ENCODE results near the gene GRM2.

GRCh38 chr3:51686512-51687215 is 20.2 kb upstream of the GRM2 start:
- TF ChIP-seq, protein P1, sequence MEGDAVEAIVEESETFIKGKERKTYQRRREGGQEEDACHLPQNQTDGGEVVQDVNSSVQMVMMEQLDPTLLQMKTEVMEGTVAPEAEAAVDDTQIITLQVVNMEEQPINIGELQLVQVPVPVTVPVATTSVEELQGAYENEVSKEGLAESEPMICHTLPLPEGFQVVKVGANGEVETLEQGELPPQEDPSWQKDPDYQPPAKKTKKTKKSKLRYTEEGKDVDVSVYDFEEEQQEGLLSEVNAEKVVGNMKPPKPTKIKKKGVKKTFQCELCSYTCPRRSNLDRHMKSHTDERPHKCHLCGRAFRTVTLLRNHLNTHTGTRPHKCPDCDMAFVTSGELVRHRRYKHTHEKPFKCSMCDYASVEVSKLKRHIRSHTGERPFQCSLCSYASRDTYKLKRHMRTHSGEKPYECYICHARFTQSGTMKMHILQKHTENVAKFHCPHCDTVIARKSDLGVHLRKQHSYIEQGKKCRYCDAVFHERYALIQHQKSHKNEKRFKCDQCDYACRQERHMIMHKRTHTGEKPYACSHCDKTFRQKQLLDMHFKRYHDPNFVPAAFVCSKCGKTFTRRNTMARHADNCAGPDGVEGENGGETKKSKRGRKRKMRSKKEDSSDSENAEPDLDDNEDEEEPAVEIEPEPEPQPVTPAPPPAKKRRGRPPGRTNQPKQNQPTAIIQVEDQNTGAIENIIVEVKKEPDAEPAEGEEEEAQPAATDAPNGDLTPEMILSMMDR (IDR thresholded peaks at IDR 0.05): no peak
- TF ChIP-seq FOXJ3 (CRISPR knock-in tag; IDR thresholded peaks at IDR 0.05; ENCODE audit: borderline replicate concordance) (no peak), ZNF281 (CRISPR knock-in tag; IDR thresholded peaks at IDR 0.05) (no peak), ZNF219 (CRISPR knock-in tag; IDR thresholded peaks at IDR 0.05; ENCODE audit: borderline replicate concordance) (no peak), SP1 (CRISPR knock-in tag; conservative IDR thresholded peaks at IDR 0.05) (no peak), JAZF1 (CRISPR knock-in tag; IDR thresholded peaks at IDR 0.05) (no peak), SMAD4 (CRISPR knock-in tag; IDR thresholded peaks at IDR 0.05) (no peak)
- TF ChIP-seq, protein P2, sequence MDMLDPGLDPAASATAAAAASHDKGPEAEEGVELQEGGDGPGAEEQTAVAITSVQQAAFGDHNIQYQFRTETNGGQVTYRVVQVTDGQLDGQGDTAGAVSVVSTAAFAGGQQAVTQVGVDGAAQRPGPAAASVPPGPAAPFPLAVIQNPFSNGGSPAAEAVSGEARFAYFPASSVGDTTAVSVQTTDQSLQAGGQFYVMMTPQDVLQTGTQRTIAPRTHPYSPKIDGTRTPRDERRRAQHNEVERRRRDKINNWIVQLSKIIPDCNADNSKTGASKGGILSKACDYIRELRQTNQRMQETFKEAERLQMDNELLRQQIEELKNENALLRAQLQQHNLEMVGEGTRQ (CRISPR knock-in tag; IDR thresholded peaks at IDR 0.05): no peak
